ENCODE results near the gene RAD9B. TPM values are rescaled to one million over a fixed set of nuclear protein-coding genes. Genes with fewer than 3 reads are reported as not detected.
"Not testable (repeated sequence)": the region's sequence is repeated elsewhere in the genome, so short reads cannot be mapped to it uniquely, and the experiment has no call there.

Gene RAD9B
- polyA plus RNA-seq, 1 donor = 1.4 TPM

- no peak for DNase-seq
Measured at GRCh38 chr12:110528277-110528839, 26.2 kb downstream of the RAD9B start.

- no peak for DNase-seq
Measured at GRCh38 chr12:110530511-110530910, 28.4 kb downstream of the RAD9B start.

DNA sequence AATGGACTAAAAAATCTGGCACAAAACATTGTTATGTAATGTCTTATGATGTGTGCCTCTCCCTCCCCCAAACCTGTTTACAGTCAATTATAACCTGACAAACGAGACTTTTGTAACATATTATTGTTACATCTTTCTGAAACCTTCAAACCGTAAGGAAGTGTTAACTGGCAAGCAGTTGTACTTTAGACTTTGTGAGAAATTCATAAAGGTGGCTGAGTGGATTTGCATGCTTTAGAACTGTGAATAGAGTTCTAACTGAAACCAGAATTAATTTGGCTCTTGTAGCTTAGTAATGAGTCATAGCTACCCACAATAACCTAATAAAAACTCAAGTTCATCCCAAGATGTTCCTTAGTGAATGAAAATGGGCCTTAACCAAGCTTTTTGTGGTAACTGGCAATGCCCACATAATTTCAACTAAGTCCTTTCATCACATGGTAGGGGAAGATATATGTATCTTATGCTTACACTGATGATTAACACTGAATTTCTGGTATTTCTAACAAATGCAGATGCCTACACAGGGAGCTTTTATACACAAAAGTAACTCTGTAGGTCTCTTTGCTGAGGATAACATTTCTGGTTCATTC, 29.7 kb downstream of the RAD9B start:
- DNase-seq = no peak

- DNase-seq = no peak
Measured at GRCh38 chr12:110532644-110533043, 30.5 kb downstream of the RAD9B start.

GRCh38 chr12:110533607-110534006, 31.5 kb downstream of the RAD9B start:
- no peak for DNase-seq

DNA sequence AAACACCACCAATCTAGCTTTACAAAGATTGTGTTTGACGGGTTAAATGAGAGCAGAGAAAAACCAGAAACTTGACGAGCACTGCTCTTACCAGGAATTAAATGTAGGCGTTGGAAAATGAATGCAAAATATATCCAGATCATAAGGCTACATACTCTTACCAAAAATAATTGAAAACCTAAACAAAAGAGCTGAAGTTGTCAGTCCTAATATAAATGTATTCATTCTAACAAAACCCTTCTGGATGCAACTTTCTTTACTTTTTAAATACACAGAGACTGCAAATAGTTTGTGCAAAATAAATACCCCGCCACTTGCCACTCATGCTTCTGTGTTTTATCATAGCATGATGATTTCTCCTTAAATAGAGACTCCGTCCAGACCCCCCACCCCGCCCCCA, 32.7 kb downstream of the RAD9B start:
- no peak for DNase-seq

DNA sequence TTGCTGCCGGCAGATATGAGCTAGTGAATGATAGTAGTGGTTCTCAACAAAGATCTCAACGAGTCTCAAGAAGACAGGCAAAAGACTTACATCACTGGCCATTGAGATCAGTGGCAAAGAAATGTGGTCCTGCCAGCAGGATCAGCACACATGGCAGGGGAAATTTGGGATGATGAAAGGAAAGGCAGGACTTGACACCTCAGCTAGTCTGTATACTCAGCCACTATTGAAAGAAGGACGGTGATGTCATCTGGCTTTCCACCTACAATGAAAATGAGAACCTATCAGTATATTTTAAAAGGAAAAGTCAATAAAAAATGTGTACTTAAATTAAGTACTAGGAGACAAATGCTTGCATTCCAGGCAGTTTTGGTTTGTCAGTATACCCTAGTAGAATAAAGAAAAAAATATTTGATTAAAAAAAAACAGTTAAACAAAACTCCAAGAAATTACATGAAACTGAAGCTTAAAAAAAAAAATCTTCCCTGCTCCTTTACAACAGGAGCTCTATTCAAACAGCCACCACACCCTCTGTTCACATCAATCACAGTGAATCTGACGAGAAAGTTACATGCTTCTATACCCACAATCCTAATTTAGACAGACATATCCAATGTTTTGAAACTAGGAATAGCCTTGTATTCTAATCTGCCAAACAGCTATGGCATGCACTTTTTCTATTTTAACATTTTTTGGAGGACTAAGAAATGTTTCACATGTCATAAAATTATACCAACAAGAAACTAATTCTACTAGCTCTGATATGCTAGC, 34.9 kb downstream of the RAD9B start:
- DNase-seq = no peak

- DNase-seq = no peak
Measured at GRCh38 chr12:110537605-110538409, 35.7 kb downstream of the RAD9B start.

GRCh38 chr12:110538869-110539622, 36.9 kb downstream of the RAD9B start:
- DNase-seq = no peak

DNA sequence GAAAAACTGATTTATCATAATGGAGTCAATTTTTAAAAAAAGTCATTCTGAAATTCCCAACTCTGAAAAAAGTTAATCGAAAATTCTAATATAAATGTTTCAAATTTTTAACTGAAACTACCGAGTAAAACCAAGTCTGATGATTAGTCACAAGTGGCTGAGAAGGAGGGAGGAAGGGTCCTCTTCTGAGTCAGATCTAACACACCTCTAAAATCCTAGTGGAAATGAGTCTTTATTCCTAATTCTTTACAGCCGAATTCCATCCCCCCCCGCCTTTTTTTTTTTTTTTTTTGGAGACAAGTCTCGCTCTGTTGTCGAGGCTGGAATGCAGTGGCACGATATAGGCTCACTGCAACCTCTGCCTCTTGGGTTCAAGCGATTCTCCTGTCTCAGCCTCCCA, 37.9 kb downstream of the RAD9B start:
- DNase-seq = no peak

- DNase-seq = peak; percentile 70
Measured at GRCh38 chr12:110543252-110543959, 41.3 kb downstream of the RAD9B start.

GRCh38 chr12:110543965-110544364, 41.8 kb downstream of the RAD9B start:
- no peak for DNase-seq

DNA sequence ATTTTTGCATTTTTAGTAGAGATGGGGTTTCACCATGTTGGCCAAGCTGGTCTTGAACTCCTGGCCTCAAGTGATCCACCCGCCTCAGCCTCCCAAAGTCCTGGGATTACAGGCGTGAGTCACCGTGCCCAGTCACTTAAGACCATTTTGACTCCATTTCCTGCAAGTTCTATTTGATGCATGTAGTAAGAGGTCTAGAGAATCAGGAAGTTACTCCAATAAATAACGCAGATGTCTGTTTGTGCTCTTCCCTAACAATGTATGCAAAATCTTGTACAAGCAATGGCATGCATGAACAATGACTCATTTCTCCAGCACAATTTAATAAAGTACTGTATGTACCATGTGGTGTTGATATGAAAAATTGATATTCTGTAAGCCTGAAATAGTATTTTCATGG, 43.1 kb downstream of the RAD9B start:
- not testable (repeated sequence) for DNase-seq

GRCh38 chr12:110545812-110546211, 43.7 kb downstream of the RAD9B start:
- DNase-seq = no peak

- DNase-seq = no peak
Measured at GRCh38 chr12:110546339-110546738, 44.2 kb downstream of the RAD9B start.

GRCh38 chr12:110547090-110547489, 45.0 kb downstream of the RAD9B start:
- DNase-seq = no peak

DNA sequence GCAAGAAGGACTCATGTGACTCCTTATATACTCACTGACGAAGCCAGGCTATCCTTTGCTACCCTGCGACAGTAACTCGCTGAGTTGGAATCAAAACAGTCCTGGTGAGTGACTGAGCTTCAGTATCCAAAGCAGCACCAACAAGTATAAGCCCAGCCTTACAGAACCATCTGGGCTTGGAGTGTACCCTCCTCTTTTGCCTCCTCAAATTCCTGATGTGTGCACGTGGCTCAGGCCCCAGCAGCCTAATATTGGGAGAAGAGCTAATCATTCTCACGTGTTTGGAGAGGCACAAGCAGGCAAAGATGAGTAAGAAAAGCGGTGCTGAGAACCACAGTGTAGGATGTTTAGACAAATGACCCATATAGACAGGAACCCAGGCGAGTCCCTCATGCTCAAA, 46.5 kb downstream of the RAD9B start:
- no peak for DNase-seq

- DNase-seq = no peak
Measured at GRCh38 chr12:110549716-110550115, 47.6 kb downstream of the RAD9B start.

- DNase-seq = no peak
Measured at GRCh38 chr12:110550981-110551380, 48.9 kb downstream of the RAD9B start.

Data from left kidney (tissue), 2 donors.